Measurements from ENCODE around the gene RNF152. TPM values are rescaled to one million over a fixed set of nuclear protein-coding genes. Genes with fewer than 3 reads are reported as not detected.

Gene RNF152
- total and polyA plus RNA-seq, 2 of the 4 experiments (the other 2 are of a cell fraction) = 7.5 to 18.5 TPM

GRCh38 chr18:61891894-61892293, 913 bp downstream of the RNF152 start (continued):
- TF ChIP-seq RCOR1 (IDR thresholded peaks at IDR 0.05; ENCODE audit: insufficient replicate concordance, low read length) (no peak), MAZ (IDR thresholded peaks at IDR 0.05; ENCODE audit: borderline replicate concordance, low read depth, low read length) (no peak), RFX5 (IDR thresholded peaks at IDR 0.05; ENCODE audit: low read depth, low read length) (no peak), BHLHE40 (IDR thresholded peaks at IDR 0.05; ENCODE audit: low read depth, low read length) (no peak), USF2 (IDR thresholded peaks at IDR 0.05; ENCODE audit: low read depth, low read length) (no peak), POLR2A (IDR thresholded peaks at IDR 0.05; ENCODE audit: low read depth, low read length) (no peak)

- Histone ChIP-seq H2BK15ac (ENCODE audit: low read depth, low read length) (no peak overlapping the region), H3K23ac (ENCODE audit: low read depth, low read length) (no peak overlapping the region), H3K9ac (ENCODE audit: low read depth, low read length) (no peak overlapping the region), H4K5ac (ENCODE audit: low read depth, low read length) (no peak overlapping the region), H2BK5ac (ENCODE audit: low read depth, low read length, poor library complexity, severe bottlenecking) (no peak overlapping the region), H3K4ac (ENCODE audit: low read depth, low read length) (no peak overlapping the region), H4K91ac (ENCODE audit: insufficient read depth, low read depth, low read length) (no peak overlapping the region), H3K36me3 (ENCODE audit: control insufficient read depth, insufficient read depth, low read length) (peaks cover 17% of the 10 kb centered on the region), H2BK120ac (ENCODE audit: low read depth, low read length) (no peak overlapping the region), H3K27ac (ENCODE audit: insufficient read depth, low read length) (no peak overlapping the region), H3K4me3 (ENCODE audit: insufficient read depth, low read depth, low read length) (no peak overlapping the region), H3K4me2 (ENCODE audit: low read depth, low read length) (no peak overlapping the region), H2BK20ac (ENCODE audit: low read depth, low read length) (no peak overlapping the region), H3K18ac (ENCODE audit: low read depth, low read length) (no peak overlapping the region), H2AK9ac (replicated peaks; ENCODE audit: low read depth, low read length, poor library complexity) (no peak overlapping the region), H3K9me1 (ENCODE audit: insufficient read depth, low read length) (no peaks in the 10 kb centered on the region; the same call in 1 of the 2 replicates), H3K79me1 (ENCODE audit: low read depth in 1 of 2, low read length in 2 of 2) (peaks cover 19 to 56% of the 10 kb centered on the region in 2 experiments), H2AK5ac (ENCODE audit: low read depth, low read length) (no peak overlapping the region), H2AFZ (replicated peaks; ENCODE audit: low read length, poor library complexity) (no peak overlapping the region), H3K56ac (ENCODE audit: extremely low read depth, insufficient read depth, low read length) (no peak overlapping the region), H3K4me1 (ENCODE audit: control insufficient read depth, insufficient read depth, low read length) (peaks cover 6% of the 10 kb centered on the region), H4K20me1 (ENCODE audit: insufficient read depth, low read length) (peaks cover 3% of the 10 kb centered on the region), H3K9me3 (ENCODE audit: control insufficient read depth, insufficient read depth, low read length) (no peaks in the 10 kb centered on the region), H4K8ac (ENCODE audit: low read depth in 2 of 2, low read length in 2 of 2) (no peak overlapping the region), H3K14ac (replicated peaks; ENCODE audit: low read depth, low read length) (no peak overlapping the region), H3K27me3 (ENCODE audit: control insufficient read depth, insufficient read depth, low read length) (no peaks in the 10 kb centered on the region)
- intact Hi-C loops (cut with micrococcal nuclease) (loop anchor here (5.0 kb wide), 1 partner anchor 309 kb away; no protein-coding TSS in a partner anchor), dilution Hi-C loops (cut with HindIII; ENCODE audit: low sequenced_read_pairs, unreplicated experiment) (no loop called here), in situ Hi-C loops (cut with MboI; ENCODE audit: low sequenced_read_pairs) (loop anchor here (10.0 kb wide), 1 partner anchor 316 kb away; no protein-coding TSS in a partner anchor)
- no peak for DNase-seq
- no TSS peak for BruUV-seq (replicated peaks)
- CTCF ChIA-PET = no interaction called here
- POLR2A ChIA-PET (ENCODE audit: unreplicated experiment) = no interaction called here
- TF ChIP-seq MAZ (IDR thresholded peaks at IDR 0.05; ENCODE audit: borderline replicate concordance, low read depth, low read length) (no peak), POLR2A (IDR thresholded peaks at IDR 0.05; ENCODE audit: low read depth, low read length) (no peak), SMC3 (IDR thresholded peaks at IDR 0.05; ENCODE audit: low read depth, low read length) (no peak), MAFK (IDR thresholded peaks at IDR 0.05; ENCODE audit: low read depth, low read length) (no peak), FOS (IDR thresholded peaks at IDR 0.05; ENCODE audit: low read depth, low read length) (no peak), RCOR1 (IDR thresholded peaks at IDR 0.05; ENCODE audit: insufficient replicate concordance, low read length) (no peak), CTCF (conservative IDR thresholded peaks at IDR 0.05; ENCODE audit: low read depth, low read length) (no peak), RFX5 (IDR thresholded peaks at IDR 0.05; ENCODE audit: low read depth, low read length) (no peak)
- no CpG with 5 or more reads among the region's 2 CpGs for WGBS, 2 experiments (ENCODE audit: extremely low coverage in 2 of 2, insufficient read length in 1 of 2)
- no peak for ATAC-seq (ENCODE audit: low read depth)
Measured at GRCh38 chr18:61891271-61891670, 1.5 kb downstream of the RNF152 start.

Measured in IMR-90 (cell line).